HG03558 (cell line): ENCODE results near the gene SETBP1.

ENCODE experiments used
- ATAC-seq: cut with Tn5 transposase; IDR thresholded peaks from one replicate; pipeline ENCODE4 v1.9.1; 2021; ENCODE audit warnings: moderate number of reproducible peaks; ENCODE audit not compliant: unreplicated experiment; ENCODE audit errors: extremely low read depth

The SETBP1 gene

DNA sequence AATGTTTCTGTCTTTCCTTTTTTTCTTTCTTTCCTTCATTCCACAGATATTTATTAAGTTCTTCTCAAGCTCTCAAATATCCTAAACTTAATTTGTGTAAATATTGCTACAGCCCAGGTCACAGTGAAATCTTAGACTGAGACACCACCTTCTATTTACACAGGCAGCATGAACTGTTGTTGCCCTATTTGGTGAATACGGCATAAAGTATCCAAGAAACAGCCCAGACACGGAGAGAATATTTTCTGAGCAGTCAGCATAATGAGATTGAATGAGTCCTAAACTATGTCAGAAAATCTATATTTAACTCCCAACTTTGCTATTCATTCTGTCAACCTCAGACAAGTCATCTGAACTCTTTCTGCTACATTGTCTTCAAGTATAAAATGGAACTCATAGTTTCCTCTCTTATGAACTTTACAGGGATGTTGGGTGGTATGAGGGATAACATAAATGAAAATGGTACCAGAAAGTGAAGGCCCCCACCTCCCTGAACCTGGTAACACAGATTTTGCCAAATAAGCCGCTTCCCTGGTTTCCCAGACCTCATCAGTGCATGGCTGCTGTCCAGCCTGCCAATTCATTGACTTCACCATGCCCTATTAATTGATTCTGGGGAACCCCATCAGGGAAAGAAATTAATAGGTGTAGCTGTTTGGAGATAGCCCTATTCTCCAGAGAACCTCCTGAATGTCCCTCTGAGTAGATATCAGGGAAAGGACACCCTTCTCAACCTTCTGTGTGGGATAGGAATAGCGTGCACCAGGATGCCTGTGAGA, 235.9 kb downstream of the SETBP1 start:
- no peak for ATAC-seq

DNA sequence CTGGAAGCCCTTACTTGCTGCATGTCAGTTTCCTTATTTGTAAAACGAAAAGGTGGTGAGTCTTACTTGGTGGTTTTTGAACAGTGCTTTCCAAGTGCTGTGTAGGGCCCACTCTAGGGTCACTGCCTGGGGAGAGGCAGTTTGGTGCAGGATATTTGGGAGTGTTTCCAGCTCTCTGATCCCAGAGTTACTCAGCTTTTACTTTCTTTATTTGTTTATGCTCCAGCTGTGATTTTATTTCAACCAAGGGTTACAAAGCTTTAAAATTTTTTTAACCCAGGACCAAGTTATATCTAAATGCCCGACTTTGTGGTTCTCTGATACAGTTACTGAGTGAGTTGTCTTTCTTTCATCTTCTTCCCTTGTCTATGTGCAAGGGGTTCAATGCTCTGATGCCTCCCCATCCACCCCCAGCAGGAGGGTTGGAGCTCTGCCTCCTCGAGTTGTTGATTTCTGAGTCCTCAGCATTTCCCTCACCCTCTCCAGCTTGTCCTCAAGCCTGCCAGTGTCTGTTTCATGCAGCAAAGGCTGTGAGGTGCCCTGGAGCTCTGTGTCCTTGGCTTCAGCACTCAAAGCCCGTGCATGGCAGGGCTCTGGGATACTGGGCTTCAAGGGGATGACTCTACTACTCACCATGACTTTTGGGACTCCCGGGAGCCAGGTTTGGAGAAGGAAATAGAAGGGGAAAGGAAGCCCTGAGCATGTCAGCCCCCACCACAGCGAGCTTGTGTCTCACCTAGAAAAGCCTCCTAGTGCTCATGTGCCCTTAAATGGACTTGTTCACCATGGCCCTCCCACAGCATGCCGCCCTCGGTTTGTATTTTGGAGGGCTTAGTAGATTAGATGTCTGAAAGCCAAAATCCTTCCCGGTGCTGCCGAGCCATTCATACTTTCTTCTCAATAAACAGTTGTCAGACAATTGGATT, 236.8 kb downstream of the SETBP1 start:
- no peak for ATAC-seq

DNA sequence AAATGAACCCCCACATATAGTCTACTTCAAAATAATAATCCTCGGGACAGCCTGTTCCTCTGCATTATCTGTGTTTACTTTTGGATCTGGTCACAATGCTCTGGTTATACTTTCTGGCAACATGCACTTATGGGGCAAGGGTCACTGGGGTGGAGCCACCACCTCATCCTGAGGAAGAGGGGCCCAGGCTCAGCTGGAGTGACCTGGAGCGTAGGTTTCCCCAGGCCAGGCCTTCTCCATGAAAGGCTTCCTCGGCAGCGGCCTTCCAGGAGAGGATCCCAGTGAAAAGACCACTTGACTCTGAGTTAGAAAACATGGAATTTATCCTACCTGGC, 237.4 kb downstream of the SETBP1 start:
- ATAC-seq = no peak

DNA sequence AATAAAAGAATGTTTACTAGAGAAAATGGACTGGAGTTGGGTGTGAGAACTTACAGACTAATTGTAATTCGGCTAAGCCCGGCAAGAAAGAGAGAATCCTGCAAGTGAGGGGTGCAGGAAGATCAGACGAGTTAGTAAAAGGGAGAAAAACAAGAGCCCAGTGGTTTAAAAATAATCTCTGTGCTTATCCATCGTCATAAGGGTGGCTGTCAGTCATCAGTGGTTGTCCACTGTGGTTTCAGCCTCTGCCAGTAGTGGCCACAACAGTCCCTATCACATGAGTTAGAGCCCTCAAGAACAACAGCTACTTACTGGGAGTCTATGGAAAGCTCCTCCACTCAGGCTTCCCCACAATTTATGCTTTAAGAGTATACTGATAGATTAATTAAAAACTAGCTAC, 239.8 kb downstream of the SETBP1 start:
- ATAC-seq = no peak

DNA sequence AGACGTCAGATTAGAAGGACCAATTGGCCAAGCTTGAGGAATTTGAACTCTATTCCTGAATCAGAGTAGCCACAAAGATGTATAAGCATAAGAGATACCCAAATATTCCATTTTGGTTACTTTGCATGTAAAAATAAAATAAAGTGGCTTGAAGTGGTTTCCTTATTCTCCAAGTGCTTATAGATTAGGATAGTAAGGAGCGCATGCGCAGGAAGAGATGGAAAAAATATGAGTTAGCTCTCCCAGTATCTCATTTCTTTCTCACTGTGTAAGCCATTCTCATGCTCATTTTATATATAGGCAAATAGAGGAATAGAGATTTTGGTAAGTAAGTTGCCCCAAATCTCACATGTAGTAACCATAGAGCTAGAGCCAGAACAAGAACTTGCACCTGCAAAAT, 241.3 kb downstream of the SETBP1 start:
- no peak for ATAC-seq

DNA sequence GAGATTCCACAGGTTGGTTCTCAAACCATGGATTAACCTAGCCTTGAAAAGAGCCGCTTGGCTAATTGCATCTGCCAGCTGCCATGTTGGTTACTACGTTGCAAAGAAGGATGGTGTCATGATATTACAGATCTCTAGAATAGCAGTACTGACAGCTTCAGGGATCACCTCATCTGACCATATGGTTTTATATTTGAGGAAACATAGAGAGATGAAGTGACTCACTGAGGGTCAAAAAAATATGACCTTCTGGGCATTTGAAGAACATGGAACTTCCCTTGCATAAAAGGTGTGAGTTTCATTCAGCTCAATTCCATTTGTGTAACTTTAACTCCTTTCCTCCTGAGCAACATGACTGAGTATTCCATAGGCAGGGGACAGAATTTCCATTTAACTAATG, 242.3 kb downstream of the SETBP1 start:
- ATAC-seq = no peak

DNA sequence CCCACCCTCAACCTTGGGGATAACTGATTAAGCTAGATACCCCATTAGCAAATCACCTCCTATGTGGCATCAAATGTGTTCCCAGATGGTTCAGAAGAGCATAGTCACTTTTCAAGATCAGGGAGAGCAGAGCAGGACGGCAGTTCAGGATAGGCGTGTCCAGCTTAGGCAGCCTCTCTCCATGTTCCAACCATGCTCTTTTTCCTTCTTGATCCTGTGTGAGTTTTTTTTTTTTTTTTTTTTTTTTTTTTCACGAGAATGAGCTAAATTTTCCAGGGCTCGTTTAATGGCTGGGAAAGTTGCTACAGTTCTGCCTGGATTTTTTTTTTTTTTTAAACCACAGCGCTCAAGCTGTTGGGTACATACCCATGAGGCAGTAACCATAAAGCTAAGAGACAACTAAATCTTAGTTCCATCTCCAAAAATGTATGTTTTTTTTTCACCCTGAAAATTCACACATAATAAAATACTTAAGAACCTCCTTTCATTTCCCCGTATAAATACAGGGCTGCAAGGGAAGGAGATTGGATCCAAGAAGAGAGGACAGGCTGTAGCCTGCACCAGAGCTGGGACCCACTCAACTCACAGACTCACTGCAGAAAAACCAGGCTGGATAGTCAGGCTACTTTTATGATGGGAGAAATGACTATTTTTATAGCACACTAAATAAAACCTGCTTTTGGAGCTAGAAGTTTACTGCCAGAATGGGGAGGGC, 244.3 kb downstream of the SETBP1 start:
- no peak for ATAC-seq

DNA sequence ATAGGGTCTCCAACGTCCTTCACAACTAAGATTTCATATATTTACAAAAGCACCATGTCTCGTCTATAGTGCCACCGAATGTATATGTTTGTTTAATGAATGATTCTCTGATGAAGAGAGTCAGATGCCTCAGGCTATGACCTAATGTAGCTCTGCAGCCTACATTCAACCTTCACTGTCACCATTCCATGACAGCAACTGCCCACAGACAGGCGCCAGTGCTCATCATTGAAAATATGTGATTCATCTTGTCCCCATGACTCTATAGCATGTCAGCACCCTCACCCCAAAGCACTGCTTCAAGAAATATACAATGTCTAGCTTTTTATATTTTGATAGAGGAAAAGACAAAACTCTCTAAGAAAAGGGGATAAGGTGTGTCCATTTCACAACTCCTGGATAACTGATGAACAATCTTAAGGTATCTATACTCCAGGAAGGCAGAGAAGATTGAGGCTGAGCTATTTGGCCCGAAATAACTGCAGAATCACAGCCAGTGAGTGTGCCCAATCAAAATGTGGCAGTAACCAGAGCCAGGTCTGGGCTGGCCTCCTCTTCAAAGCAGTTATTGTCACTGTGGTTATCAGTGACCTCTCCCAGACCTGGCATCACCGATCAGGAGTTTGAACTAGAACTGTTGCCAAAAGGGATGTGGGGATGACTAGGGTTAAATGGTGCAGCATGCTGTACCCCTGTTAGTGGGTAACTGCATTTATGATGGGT, 246.6 kb downstream of the SETBP1 start:
- no peak for ATAC-seq

DNA sequence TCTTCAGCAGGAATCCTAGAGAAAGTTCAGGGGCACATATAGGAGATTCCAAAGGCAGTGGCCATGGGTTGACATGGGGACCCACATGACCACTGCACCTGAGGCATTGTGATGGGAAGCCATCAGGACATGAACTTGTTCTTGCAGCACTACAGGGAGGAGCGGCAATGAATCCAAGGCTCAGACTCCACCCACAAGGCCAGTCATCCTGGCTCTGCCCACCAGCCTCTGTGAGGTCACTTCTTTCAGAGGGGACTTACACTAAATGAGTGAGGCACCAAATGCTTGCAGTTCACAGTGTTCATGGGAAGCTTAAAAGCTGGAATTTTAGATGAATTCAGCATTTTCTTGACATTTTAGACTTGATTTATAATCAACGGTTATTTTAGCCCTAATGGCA, 254.2 kb downstream of the SETBP1 start:
- no peak for ATAC-seq

DNA sequence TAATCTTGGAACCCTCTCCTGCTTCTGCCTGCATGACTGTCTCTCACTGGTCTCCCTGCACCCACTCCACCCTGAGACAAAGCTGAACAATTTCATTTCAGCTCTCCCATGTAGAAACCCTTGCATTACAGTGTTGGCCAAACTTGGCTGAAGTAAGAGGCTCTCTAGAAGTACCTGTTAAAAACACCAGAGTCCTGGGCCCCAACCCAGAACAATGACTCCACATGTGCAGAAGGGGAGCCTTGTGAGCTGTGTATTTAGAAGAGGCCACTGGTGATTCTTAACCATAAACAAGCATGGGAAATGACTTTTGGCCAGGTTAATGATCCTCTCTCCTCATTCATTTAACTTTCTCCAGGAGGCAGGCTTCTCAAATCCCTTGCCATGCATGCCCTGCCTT, 254.8 kb downstream of the SETBP1 start:
- ATAC-seq = no peak

DNA sequence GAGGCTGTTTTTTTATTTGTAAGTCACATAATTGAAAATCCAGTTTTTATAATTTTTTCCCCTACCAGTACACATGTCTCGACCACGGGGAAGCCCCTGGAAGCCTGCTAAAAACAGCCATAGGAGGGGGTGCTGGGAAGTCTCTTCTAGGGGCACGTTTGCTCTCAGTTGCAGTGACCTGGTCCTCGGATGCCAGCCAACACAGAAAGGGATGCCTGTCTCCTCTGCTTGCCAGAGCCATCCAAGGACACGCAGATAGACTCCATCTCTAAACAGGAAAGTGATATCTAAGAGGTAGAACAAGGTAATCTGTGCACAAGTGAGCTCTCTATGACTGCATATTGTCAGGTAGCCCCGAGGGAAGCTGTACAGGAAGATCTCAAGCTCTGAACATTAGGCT, 255.8 kb downstream of the SETBP1 start:
- no peak for ATAC-seq

DNA sequence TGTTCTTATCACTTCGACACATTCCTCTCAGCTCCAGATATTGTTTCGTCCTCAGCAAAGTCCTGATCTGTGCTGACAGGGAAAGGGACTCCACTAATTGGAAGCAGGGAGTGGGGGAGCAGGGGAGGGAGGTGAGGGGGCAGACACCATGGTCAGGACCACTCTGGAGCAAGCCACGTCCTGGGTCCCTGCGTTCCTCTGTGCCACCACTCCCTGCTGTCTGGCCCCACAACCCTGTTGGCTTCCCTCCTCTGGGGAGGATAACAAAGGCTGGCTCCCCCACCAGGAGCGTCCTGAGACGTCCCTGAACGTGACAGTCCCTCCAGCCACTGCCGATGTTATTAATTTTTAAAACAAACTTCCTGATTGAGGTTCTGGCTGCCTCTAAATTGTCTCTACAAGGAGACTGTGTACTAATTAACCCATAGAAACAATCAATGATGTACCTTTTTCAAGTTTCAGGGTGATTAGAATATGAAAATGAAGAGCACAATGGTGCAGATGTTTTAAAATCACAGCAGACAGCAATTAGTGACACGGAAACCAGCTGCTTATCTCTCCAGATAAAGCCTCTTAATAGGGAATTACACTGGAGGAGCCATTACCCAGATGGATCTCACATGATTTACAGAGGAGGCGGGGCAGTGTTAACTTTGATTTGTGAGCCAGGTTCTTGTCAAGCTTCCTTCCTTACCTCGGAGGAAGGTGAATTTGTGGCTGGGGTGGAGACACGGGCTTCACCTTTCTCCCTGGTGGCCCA, 257.5 kb downstream of the SETBP1 start:
- ATAC-seq = no peak

DNA sequence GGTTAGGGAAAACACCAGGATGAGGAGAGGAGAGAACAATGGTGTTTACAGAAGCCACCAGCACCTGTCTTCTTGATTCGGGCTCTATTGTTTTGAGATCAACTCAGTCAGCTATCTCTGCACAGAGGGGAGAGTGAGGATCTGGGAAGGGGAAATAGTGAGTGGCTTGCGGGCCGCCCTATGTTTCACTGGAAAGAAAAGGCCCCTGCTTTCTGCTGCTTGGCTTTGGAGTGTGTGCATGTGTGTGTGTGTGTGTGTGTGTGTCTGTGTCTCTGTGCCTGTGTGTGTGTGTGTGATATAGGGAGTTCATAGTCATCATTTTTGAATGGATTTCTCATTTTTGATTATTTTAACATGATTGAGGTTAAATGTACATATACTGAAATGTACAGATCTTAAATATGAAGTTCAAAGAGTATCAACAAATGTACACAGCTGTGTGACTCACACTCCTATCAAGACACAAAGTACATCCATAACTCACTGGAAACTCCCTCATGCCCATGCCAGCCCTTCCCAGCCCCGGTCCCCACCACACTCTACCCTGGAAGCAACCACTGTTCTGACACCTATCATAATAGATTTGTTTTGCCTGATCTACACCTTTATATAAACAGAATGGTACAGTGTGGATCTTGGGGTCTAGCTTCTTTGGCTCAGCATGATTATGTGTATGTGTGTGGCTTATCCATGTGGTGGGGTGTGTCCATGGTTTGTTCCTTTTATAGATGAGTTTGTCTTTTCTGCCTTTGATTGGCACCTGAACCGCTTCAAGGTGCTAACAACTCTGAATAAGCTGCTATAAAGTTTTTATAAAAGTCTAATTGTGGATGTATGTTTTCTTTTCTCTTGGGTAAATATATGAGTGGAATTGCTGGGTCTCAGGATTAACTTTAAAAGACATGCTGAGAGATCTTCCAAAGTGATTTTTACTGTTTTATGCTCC, 258.3 kb downstream of the SETBP1 start:
- ATAC-seq = no peak

DNA sequence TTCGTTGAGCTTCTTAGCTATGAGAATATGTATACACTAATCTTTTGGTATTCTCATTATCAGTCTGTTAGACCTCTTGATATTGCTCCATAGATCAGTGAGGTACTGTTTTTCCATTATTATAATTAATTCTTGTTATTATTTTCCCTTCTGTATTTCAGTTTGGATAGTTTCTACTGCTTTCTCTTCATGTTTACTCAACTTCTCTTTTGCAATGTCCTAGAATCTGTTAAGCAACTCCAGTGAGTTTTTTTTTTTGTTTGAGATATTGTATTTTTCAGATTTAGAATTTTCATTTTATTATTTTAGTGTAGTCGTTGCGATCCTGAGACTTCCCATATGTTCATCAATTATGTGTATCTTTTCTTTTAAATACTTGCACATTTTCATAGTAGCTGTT, 260.8 kb downstream of the SETBP1 start:
- ATAC-seq = no peak

DNA sequence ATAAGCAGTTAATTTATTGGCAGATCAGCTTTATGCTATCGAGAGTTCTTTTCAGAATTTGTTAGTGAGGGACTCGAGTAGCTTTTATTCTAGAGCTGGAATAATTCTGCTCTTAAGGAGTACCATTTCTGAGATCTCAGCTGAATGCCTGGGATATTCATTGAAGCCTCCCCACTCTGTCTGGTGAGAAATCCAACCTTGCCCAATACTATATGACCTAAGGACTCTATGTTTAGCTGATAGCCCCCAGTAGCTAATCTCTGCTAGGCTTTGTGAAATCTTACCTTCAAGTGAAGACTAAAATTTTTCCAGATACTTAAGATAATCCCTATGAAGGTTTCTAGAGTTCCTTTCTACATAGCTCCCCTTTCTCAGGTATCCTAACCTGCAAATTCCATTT, 261.4 kb downstream of the SETBP1 start:
- no peak for ATAC-seq

DNA sequence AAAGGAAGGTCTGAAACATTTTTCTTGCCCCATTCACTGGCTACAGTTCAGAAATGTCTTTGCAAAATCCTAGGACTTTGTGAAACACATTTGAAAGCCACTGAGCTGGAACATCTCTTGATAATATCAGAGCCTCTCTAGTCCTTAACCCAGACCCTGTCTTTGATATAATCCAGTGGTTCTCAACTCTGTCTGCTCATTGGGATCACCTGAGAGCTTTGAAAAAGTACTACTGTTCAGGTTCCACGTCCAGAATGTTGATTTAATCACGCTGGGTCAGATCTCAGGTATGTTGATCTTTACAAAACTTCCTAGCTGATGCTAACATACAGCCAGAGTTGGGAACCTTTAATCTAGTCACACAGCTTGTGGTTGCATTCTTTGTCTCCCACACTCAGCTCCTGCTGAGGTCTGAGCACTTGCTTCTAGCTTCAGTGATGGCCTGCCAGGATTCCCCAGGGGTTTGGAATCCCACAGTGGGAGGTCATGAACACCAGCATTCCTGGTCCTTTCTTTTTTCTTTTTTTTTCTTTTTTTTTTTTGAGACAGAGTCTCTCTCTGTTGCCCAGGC, 262.7 kb downstream of the SETBP1 start:
- ATAC-seq = no peak

DNA sequence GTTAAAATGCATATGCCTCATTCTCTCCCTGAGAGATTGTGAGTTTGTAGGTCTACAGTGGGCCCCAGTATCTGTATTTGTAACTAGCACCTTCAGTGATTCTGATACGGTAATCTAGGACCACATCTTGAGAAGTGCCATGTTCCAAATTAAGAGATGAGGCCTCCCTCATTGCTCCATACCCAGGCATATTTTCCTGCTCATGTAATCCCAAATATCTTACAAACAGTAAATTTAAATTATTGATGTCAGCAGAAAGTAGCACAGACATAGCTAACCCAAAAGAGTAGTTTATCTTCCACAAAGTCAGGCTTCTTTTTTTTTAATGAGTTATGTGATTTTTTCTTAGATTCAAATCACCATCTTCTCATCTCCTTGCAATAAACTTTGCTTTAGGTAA, 263.8 kb downstream of the SETBP1 start:
- no peak for ATAC-seq

DNA sequence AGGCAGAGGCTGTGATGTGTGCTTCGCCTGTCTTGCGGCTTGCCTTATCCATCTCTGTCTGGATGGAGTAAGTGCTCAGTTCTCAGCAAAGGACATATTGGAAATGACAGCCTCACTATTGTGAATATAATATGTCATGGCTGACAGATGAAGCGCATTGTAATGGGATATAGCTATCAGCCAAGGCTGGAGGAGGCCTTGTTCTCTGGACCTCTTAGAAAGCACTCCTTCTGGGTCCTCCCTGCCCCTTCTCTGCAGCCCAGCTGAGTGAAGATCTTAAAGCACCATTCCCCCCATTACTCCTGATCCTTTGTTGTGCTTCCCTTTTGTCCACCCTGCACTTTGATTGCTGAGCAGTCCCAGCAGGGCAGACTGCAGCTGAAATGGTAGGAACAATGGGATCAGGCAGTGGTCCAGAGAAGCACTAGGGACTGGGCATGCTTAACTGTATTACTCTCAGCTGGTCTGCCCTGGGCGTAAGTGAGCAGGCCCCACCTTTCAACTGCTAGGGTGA, 265.3 kb downstream of the SETBP1 start:
- ATAC-seq = no peak
